ENCODE results near the gene MTHFD1L.
"Not testable (repeated sequence)": the region's sequence is repeated elsewhere in the genome, so short reads cannot be mapped to it uniquely, and the experiment has no call there.

- TF ChIP-seq, protein P1, sequence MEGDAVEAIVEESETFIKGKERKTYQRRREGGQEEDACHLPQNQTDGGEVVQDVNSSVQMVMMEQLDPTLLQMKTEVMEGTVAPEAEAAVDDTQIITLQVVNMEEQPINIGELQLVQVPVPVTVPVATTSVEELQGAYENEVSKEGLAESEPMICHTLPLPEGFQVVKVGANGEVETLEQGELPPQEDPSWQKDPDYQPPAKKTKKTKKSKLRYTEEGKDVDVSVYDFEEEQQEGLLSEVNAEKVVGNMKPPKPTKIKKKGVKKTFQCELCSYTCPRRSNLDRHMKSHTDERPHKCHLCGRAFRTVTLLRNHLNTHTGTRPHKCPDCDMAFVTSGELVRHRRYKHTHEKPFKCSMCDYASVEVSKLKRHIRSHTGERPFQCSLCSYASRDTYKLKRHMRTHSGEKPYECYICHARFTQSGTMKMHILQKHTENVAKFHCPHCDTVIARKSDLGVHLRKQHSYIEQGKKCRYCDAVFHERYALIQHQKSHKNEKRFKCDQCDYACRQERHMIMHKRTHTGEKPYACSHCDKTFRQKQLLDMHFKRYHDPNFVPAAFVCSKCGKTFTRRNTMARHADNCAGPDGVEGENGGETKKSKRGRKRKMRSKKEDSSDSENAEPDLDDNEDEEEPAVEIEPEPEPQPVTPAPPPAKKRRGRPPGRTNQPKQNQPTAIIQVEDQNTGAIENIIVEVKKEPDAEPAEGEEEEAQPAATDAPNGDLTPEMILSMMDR (IDR thresholded peaks at IDR 0.05), result not testable (repeated sequence)
- TF ChIP-seq POLR2A (IDR thresholded peaks at IDR 0.05), result not testable (repeated sequence)
Measured at GRCh38 chr6:151040888-151041521, 175.5 kb downstream of the MTHFD1L start.

Data from body of pancreas (tissue), 4 donors.